Activated CD8-positive, alpha-beta T cell treated with anti-CD3 and anti-CD28 coated beads for 36 hours (primary cell): ENCODE data around the gene RALGDS. TPM values are rescaled to one million over a fixed set of nuclear protein-coding genes. Genes with fewer than 3 reads are reported as not detected.
A peak's percentile ranks its signal among the peaks of the same experiment; 100 is the strongest.
"Not testable (repeated sequence)": the region's sequence is repeated elsewhere in the genome, so short reads cannot be mapped to it uniquely, and the experiment has no call there.

Experiments
- ATAC-seq: fragments of 200-7000 bp; cut with Tn5 transposase; one replicate; pipeline ENCODE4 v1.10.0; 2021; ENCODE audit warnings: mild to moderate bottlenecking, moderate library complexity
- CTCF ChIA-PET: fragments of 350-600 bp; sonication (Branson Sonifier 250); formaldehyde crosslinking; loops from one replicate; lab custom pipeline; 2021; ENCODE audit warnings: antibody characterized with exemption; lab: Charles Lee
- POLR2A ChIA-PET: fragments of 350-600 bp; sonication (Branson Sonifier 250); formaldehyde crosslinking; loops from one replicate; lab custom pipeline; 2021; ENCODE audit warnings: antibody characterized with exemption; lab: Charles Lee
- DNase-seq: peaks from one replicate; pipeline ENCODE4 v3.0.0-alpha.2; 2020
- H3K27ac Mint-ChIP-seq: one replicate; pipeline ENCODE4 v1.8.0; 2021; ENCODE audit warnings: mild to moderate bottlenecking, mixed read lengths
- H3K27me3 Mint-ChIP-seq: one replicate; pipeline ENCODE4 v1.8.0; 2021; ENCODE audit warnings: mixed read lengths
- H3K36me3 Mint-ChIP-seq: one replicate; pipeline ENCODE4 v1.8.0; 2021; ENCODE audit warnings: low read depth, mixed read lengths
- H3K4me1 Mint-ChIP-seq: one replicate; pipeline ENCODE4 v1.8.0; 2021; ENCODE audit warnings: low read depth, mixed read lengths
- H3K4me3 Mint-ChIP-seq: one replicate; pipeline ENCODE4 v1.8.0; 2021; ENCODE audit warnings: mild to moderate bottlenecking, moderate library complexity, mixed read lengths
- H3K9me3 Mint-ChIP-seq: one replicate; pipeline ENCODE4 v1.8.0; 2021; ENCODE audit warnings: mixed read lengths
- intact Hi-C: fragments of 100-400 bp; cut with micrococcal nuclease; formaldehyde crosslinking; loops from one replicate; pipeline ENCODE4 v1.10.0; 2022
- total RNA-seq, 2 experiments: library from RNA; stranded (reverse); gene quantifications; one replicate each; pipeline ENCODE4 v1.2.3, GENCODE V29; 2021
- TF ChIP-seq, protein P1 (sequence below): fragments of 200-600 bp; IDR thresholded peaks from one replicate; pipeline ENCODE4 v1.8.0; 2022; ENCODE audit warnings: antibody characterized with exemption, mild to moderate bottlenecking

The RALGDS gene
- total RNA-seq, result 10 to 100 TPM; 80.5 to 88.2 TPM

DNA sequence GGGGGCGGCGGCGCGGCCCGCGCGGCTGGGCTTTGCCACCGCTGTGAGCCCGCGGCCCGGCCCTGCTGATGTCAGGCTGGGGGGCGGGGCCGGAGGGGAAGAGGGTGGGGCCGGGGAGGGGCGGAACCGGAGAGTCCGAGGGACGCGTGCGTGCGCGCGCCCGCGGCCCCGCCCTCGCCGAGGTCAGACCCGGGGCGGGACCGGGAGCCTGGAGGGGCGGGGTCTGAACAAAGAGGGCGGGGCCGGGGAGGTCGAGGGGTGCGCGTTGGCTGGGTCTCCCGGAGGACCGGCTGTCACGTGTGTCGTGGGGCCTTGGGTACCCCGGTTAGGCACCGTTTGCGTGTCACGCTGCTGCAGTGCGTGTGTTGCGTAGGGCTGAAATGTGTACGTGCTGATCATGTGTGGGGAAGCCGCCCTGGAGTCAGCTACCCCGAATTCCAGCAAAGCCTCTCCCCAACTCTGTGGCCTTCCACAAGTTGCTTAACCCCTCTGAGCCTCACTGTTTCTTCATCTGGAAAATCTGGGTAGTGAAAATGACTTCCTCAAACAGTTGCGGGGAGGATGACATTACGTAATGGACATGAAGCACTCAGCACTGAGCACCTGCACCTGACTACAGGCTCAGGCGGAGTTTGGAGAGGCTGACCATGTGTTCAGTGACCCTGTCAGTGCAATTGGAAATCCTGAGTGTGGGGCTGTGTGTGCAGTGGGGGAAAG, at the start of gene RALGDS:
Gene RALGDS (minus strand): TSS at position 43 of the 717 bp plus-strand sequence. CDS start 86 bp downstream, outside the sequence.
- Mint-ChIP-seq H3K4me3 (peak within 1 kb of the TSS; percentile 71), H3K27ac (peak within 1 kb of the TSS; percentile 79), H3K4me1 (peaks cover 67% of the 10 kb centered on the region), H3K27me3 (no peaks in the 10 kb centered on the region), H3K36me3 (peaks cover 5% of the 10 kb centered on the region), H3K9me3 (no peaks in the 10 kb centered on the region)
- intact Hi-C loops, result no loop called here
- ChIA-PET CTCF (interaction anchor here (22.4 kb wide), 1 partner anchor 25 kb away, joined by 376 read pairs; no protein-coding TSS in a partner anchor), POLR2A (interaction anchor here (1.0 to 2.1 kb wide), 4 partner anchors 11 to 23 kb away, joined by 4 to 6 read pairs (median 6); no protein-coding TSS in a partner anchor)
- ATAC-seq (peak; percentile 86), DNase-seq (peak; percentile 91)
- TF ChIP-seq, protein P1, sequence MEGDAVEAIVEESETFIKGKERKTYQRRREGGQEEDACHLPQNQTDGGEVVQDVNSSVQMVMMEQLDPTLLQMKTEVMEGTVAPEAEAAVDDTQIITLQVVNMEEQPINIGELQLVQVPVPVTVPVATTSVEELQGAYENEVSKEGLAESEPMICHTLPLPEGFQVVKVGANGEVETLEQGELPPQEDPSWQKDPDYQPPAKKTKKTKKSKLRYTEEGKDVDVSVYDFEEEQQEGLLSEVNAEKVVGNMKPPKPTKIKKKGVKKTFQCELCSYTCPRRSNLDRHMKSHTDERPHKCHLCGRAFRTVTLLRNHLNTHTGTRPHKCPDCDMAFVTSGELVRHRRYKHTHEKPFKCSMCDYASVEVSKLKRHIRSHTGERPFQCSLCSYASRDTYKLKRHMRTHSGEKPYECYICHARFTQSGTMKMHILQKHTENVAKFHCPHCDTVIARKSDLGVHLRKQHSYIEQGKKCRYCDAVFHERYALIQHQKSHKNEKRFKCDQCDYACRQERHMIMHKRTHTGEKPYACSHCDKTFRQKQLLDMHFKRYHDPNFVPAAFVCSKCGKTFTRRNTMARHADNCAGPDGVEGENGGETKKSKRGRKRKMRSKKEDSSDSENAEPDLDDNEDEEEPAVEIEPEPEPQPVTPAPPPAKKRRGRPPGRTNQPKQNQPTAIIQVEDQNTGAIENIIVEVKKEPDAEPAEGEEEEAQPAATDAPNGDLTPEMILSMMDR, result no peak

DNA sequence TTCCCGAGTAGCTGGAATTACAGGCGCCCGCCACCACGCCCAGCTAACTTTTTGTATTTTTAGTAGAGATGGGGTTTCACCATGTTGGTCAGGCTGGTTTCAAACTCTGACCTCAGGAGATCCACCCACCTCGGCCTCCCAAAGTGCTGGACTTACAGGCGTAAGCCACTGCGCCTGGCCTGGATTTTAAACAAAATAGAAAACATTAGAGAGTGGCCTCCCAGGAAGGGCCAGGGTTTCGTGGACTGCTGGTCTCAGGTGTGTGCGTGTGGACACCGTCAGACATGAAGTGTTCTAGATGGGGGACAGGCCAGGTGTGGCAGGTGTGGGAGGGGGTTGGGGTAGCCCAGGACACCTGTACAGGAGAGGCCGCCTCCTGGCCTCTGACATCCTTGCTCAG, 49.7 kb upstream of the RALGDS start:
- TF ChIP-seq, protein P1, result no peak
- Mint-ChIP-seq H3K27me3 (peaks cover 2% of the 10 kb centered on the region), H3K4me3 (no peak overlapping the region), H3K4me1 (no peaks in the 10 kb centered on the region), H3K36me3 (no peaks in the 10 kb centered on the region), H3K27ac (no peak overlapping the region), H3K9me3 (no peaks in the 10 kb centered on the region)
- DNase-seq, result no peak
- intact Hi-C loops, result no loop called here
- no peak for ATAC-seq
- POLR2A ChIA-PET, result no interaction called here
- CTCF ChIA-PET, result interaction anchor here (5.7 kb wide), 1 partner anchor 16 kb away, joined by 33 read pairs; no protein-coding TSS in a partner anchor

DNA sequence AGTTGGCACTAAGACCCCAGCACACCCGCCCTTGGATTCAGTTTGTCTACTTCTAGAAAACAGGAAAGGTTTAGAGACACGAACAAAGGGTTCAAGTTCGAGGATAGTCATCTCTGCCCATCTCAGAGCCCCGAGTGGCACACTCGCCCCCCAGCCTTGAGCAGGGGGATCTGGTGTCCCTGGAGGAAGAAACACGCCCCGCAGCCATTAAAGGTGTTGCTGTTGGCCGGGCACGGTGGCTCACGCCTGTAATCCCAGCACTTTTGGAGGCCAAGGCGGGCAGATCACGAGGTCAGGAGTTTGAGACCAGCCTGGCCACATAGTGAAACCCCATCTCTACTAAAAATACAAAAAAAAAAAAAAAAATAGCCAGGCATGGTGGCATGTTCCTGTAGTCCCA, 48.6 kb upstream of the RALGDS start:
- H3K27ac Mint-ChIP-seq, H3K4me1 Mint-ChIP-seq, H3K4me3 Mint-ChIP-seq, CTCF ChIA-PET, ATAC-seq, H3K27me3 Mint-ChIP-seq, POLR2A ChIA-PET, intact Hi-C loops, H3K9me3 Mint-ChIP-seq, H3K36me3 Mint-ChIP-seq, DNase-seq: not testable (repeated sequence)

DNA sequence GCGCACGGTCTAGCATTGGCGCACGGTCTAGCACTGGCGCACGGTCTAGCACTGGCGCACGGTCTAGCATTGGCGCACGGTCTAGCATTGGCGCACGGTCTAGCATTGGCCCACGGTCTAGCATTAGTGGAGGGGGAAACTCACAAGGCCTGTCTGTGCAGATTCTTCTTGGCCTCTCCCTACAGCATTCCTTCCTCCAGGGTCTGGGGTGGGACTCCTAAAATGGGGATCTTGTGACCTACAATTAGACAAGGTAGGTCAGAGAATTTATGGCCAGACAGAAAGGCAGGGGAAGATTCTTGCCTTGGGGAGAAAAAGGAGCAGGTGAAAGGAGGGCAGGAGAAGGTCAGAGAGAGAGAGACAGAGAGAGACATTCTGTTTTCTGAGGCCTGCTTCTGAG, 48.1 kb upstream of the RALGDS start:
- no peaks in the 10 kb centered on the region for H3K36me3 Mint-ChIP-seq
- ChIA-PET POLR2A (no interaction called here), CTCF (interaction anchor here (1.6 kb wide), 1 partner anchor 11 kb away, joined by 7 read pairs; no protein-coding TSS in a partner anchor)
- no peaks in the 10 kb centered on the region for H3K9me3 Mint-ChIP-seq
- no peak for ATAC-seq
- intact Hi-C loops, result no loop called here
- no peaks in the 10 kb centered on the region for H3K4me1 Mint-ChIP-seq
- no peak overlapping the region for H3K27ac Mint-ChIP-seq
- TF ChIP-seq, protein P1, result no peak
- no peak overlapping the region for H3K4me3 Mint-ChIP-seq
- DNase-seq, result no peak
- no peaks in the 10 kb centered on the region for H3K27me3 Mint-ChIP-seq

DNA sequence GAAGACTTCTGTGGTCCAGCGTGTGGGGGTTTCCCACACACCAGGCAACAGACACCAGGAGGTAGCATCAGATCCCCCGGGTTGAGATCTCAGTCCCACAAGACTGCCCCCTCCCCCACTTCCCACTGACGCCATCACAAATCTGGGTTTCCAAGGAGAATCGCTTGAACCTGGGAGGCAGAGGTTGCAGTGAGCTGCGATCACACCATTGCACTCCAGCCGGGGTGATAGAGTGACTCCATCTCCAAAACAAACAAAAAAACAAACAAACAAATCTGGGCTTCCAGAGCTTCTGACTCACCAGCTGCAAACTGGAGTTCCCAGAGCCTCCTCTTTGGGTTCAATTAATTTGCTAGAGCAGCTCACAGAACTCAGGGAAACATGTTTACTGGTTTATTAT, 47.4 kb upstream of the RALGDS start:
- TF ChIP-seq, protein P1, result no peak
- no peak for DNase-seq
- no peaks in the 10 kb centered on the region for H3K4me1 Mint-ChIP-seq
- no peaks in the 10 kb centered on the region for H3K9me3 Mint-ChIP-seq
- no peak for ATAC-seq
- H3K27ac Mint-ChIP-seq, result no peak overlapping the region
- intact Hi-C loops, result no loop called here
- ChIA-PET CTCF (interaction anchor here (1.6 kb wide), 1 partner anchor 12 kb away, joined by 7 read pairs; no protein-coding TSS in a partner anchor), POLR2A (no interaction called here)
- no peaks in the 10 kb centered on the region for H3K27me3 Mint-ChIP-seq
- H3K36me3 Mint-ChIP-seq, result no peaks in the 10 kb centered on the region
- H3K4me3 Mint-ChIP-seq, result no peak overlapping the region
